NCI-H2107 (cell line): ENCODE data around the gene COL27A1.
"Not testable (repeated sequence)": the region's sequence is repeated elsewhere in the genome, so short reads cannot be mapped to it uniquely, and the experiment has no call there.

ENCODE experiments used
- DNase-seq: peaks from one replicate; lab custom pipeline; 2025; lab: John Stamatoyannopoulos, UW

Gene COL27A1

GRCh38 chr9:114308361-114308950, 153.1 kb downstream of the COL27A1 start:
- DNase-seq = no peak

- no peak for DNase-seq
These were observed 153.8 kb downstream of the COL27A1 start for GRCh38 chr9:114309096-114309495.

GRCh38 chr9:114310471-114311450, 155.4 kb downstream of the COL27A1 start:
- no peak for DNase-seq

GRCh38 chr9:114311571-114312512, 156.5 kb downstream of the COL27A1 start:
- DNase-seq = no peak

GRCh38 chr9:114312513-114312875, 157.2 kb downstream of the COL27A1 start:
- DNase-seq = no peak

GRCh38 chr9:114313186-114313585, 157.8 kb downstream of the COL27A1 start:
- DNase-seq = no peak

- no peak for DNase-seq
These were observed 159.0 kb downstream of the COL27A1 start for GRCh38 chr9:114314256-114314867.

GRCh38 chr9:114314881-114315722, 159.8 kb downstream of the COL27A1 start:
- no peak for DNase-seq

- DNase-seq = no peak
These were observed 160.5 kb downstream of the COL27A1 start for GRCh38 chr9:114315723-114316363.

- no peak for DNase-seq
These were observed 161.4 kb downstream of the COL27A1 start for GRCh38 chr9:114316605-114317230.

GRCh38 chr9:114317665-114318357, 162.5 kb downstream of the COL27A1 start:
- no peak for DNase-seq

- DNase-seq = no peak
These were observed 163.1 kb downstream of the COL27A1 start for GRCh38 chr9:114318416-114318815.

- no peak for DNase-seq
These were observed 163.8 kb downstream of the COL27A1 start for GRCh38 chr9:114319147-114319546.

- DNase-seq = not testable (repeated sequence)
These were observed 165.4 kb downstream of the COL27A1 start for GRCh38 chr9:114320710-114321109.

- no peak for DNase-seq
These were observed 166.4 kb downstream of the COL27A1 start for GRCh38 chr9:114321759-114322158.

- not testable (repeated sequence) for DNase-seq
These were observed 167.0 kb downstream of the COL27A1 start for GRCh38 chr9:114322160-114322818.

GRCh38 chr9:114322831-114323531, 167.6 kb downstream of the COL27A1 start, which contains the start of gene ORM1:
Gene ORM1 (plus strand): TSS chr9:114323098. CDS start chr9:114323134, 36 bp downstream.
- DNase-seq = not testable (repeated sequence)

- DNase-seq = not testable (repeated sequence)
These were observed 168.5 kb downstream of the COL27A1 start for GRCh38 chr9:114323849-114324248.
